Keratinocyte (primary cell): Measurements from ENCODE around the gene ADGRL3.

ENCODE experiments used
- CTCF ChIP-seq, 3 experiments: IDR thresholded peaks in 1 of 3; conservative IDR thresholded peaks in 1 of 3; optimal IDR thresholded peaks in 1 of 3; 2 replicates in 2 of 3; 3 replicates in 1 of 3; pipeline versions ENCODE3 to v1.5.1; 2011; ENCODE audit warnings: low read length in 3 of 3, mild to moderate bottlenecking in 3 of 3, moderate library complexity in 2 of 3, control low read depth in 1 of 3, inconsistent platforms in 1 of 3; ENCODE audit not compliant: insufficient read depth in 2 of 3; ENCODE audit errors: extremely low read depth in 1 of 3
- EZH2 ChIP-seq: IDR thresholded peaks from one replicate; pipeline ENCODE4 v1.6.1; 2012; ENCODE audit warnings: inconsistent platforms, mild to moderate bottlenecking, low read length, moderate library complexity

- TF ChIP-seq CTCF (optimal IDR thresholded peaks at IDR 0.05 in 1 of 3, IDR thresholded peaks at IDR 0.05 in 1 of 3, conservative IDR thresholded peaks at IDR 0.05 in 1 of 3; ENCODE audit: extremely low read depth in 1 of 3, insufficient read depth in 2 of 3, low read length in 3 of 3) (no peak), EZH2 (no peak)
These were observed 45.1 kb downstream of the ADGRL3 start for GRCh38 chr4:61245069-61245714.
